ENCODE measurements around the gene GPC4. TPM values are rescaled to one million over a fixed set of nuclear protein-coding genes. Genes with fewer than 3 reads are reported as not detected.

Gene GPC4
- total RNA-seq, 4 donors from 2014 or later: 8.5 to 17.4 (median 12.3) TPM

- no peak for DNase-seq
- no peaks in the 10 kb centered on the region for H3K36me3 ChIP-seq
- intact Hi-C loops (cut with DNase I): no loop called here
- WGBS, 2 donors: 69 to 78% methylated on average over 5 of the region's 5 CpGs
- H3K27me3 ChIP-seq: no peaks in the 10 kb centered on the region
- H3K9me3 ChIP-seq: no peaks in the 10 kb centered on the region
- H3K4me1 ChIP-seq: no peaks in the 10 kb centered on the region
- H3K4me3 ChIP-seq (replicated peaks in 1 of 3): no peak overlapping the region
- no peak overlapping the region for H3K27ac ChIP-seq
- TF ChIP-seq POLR2A (IDR thresholded peaks at IDR 0.05): no peak
- TF ChIP-seq, protein P1, sequence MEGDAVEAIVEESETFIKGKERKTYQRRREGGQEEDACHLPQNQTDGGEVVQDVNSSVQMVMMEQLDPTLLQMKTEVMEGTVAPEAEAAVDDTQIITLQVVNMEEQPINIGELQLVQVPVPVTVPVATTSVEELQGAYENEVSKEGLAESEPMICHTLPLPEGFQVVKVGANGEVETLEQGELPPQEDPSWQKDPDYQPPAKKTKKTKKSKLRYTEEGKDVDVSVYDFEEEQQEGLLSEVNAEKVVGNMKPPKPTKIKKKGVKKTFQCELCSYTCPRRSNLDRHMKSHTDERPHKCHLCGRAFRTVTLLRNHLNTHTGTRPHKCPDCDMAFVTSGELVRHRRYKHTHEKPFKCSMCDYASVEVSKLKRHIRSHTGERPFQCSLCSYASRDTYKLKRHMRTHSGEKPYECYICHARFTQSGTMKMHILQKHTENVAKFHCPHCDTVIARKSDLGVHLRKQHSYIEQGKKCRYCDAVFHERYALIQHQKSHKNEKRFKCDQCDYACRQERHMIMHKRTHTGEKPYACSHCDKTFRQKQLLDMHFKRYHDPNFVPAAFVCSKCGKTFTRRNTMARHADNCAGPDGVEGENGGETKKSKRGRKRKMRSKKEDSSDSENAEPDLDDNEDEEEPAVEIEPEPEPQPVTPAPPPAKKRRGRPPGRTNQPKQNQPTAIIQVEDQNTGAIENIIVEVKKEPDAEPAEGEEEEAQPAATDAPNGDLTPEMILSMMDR (IDR thresholded peaks at IDR 0.05): no peak
Measured at GRCh38 chrX:133390676-133391075, 24.6 kb downstream of the GPC4 start.

DNA sequence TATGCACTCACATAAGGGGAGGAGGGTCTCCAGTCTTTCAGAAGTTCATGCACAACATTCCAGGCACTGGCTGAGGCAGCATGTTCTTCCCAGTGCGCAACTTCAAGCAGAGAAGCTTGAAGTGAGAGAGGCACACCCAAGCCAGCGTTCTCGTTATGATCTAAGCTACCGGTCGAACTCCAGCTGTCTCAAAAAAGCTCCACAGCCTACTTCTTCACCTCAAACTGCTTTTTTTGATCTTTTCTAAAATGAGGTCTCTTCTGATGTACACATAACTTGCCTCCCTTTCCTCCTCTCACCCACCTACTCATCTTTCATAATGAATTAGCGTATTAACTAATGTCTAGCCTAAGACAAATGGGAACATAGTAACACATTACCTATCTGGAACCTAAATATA lies 25.3 kb downstream of the GPC4 start:
- Histone ChIP-seq H3K27ac (no peak overlapping the region), H3K4me3 (replicated peaks in 1 of 3) (no peak overlapping the region), H3K36me3 (no peaks in the 10 kb centered on the region), H3K27me3 (no peaks in the 10 kb centered on the region), H3K4me1 (no peaks in the 10 kb centered on the region), H3K9me3 (no peaks in the 10 kb centered on the region)
- TF ChIP-seq POLR2A (IDR thresholded peaks at IDR 0.05): no peak
- TF ChIP-seq, protein P1 (IDR thresholded peaks at IDR 0.05): no peak
- 92 to 96% methylated on average over 6 of the region's 6 CpGs for WGBS, 2 donors
- no peak for DNase-seq
- intact Hi-C loops (cut with DNase I): no loop called here

GRCh38 chrX:133384454-133384853 lies 30.8 kb downstream of the GPC4 start:
- TF ChIP-seq POLR2A (IDR thresholded peaks at IDR 0.05): no peak
- TF ChIP-seq, protein P1 (IDR thresholded peaks at IDR 0.05): no peak
- Histone ChIP-seq H3K36me3 (no peaks in the 10 kb centered on the region), H3K27me3 (no peaks in the 10 kb centered on the region), H3K27ac (no peak overlapping the region), H3K4me1 (no peaks in the 10 kb centered on the region), H3K9me3 (no peaks in the 10 kb centered on the region), H3K4me3 (replicated peaks in 1 of 3) (no peak overlapping the region)
- no peak for DNase-seq
- intact Hi-C loops (cut with DNase I): no loop called here
- WGBS, 2 donors: 91% methylated on average over 4 to 6 of the region's 6 CpGs

GRCh38 chrX:133380711-133381619 lies 34.3 kb downstream of the GPC4 start:
- H3K4me1 ChIP-seq: peaks cover 3% of the 10 kb centered on the region in 2 donors
- WGBS, 2 donors: 84 to 92% methylated on average over 10 of the region's 10 CpGs
- TF ChIP-seq, protein P1 (IDR thresholded peaks at IDR 0.05): no peak
- H3K27ac ChIP-seq: no peak overlapping the region
- no peaks in the 10 kb centered on the region for H3K36me3 ChIP-seq
- no peaks in the 10 kb centered on the region for H3K9me3 ChIP-seq
- no peaks in the 10 kb centered on the region for H3K27me3 ChIP-seq
- no peak overlapping the region for H3K4me3 ChIP-seq (replicated peaks in 1 of 3)
- intact Hi-C loops (cut with DNase I): no loop called here
- no peak for DNase-seq

DNA sequence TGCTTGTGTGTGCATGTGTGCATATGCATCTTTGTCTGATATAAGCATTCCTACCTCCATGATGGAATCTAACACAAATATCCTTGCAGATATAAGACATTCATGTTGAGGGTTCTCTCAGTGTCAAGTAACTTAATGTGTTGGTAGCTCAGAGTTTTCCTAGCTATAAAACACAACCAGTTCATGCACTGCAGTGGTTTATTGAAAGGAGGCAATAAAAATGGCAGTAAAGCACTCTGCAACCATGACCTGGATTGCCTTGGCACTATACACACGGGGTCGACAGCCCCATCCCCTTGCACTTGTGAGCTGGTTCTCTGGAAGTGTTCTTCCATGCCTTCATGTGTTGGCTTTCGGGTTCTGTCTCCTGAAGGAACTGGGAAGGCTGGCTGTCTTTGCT lies 38.9 kb downstream of the GPC4 start:
- TF ChIP-seq, protein P1 (IDR thresholded peaks at IDR 0.05): no peak
- no peak for TF ChIP-seq POLR2A (IDR thresholded peaks at IDR 0.05)
- H3K4me3 ChIP-seq (replicated peaks in 1 of 3): no peak overlapping the region
- H3K36me3 ChIP-seq: no peaks in the 10 kb centered on the region
- no peaks in the 10 kb centered on the region for H3K9me3 ChIP-seq
- WGBS, 2 donors: 85 to 100% methylated on average over 3 of the region's 3 CpGs
- intact Hi-C loops (cut with DNase I): no loop called here
- no peaks in the 10 kb centered on the region for H3K27me3 ChIP-seq
- no peak for DNase-seq
- H3K4me1 ChIP-seq: peaks cover 3 to 6% of the 10 kb centered on the region in 2 donors
- H3K27ac ChIP-seq: no peak overlapping the region

All from thyroid gland (tissue), 4 donors.